ENCODE data around the gene PER2. TPM values are rescaled to one million over a fixed set of nuclear protein-coding genes. Genes with fewer than 3 reads are reported as not detected.

PER2 gene
- total and polyA plus RNA-seq, 2 experiments from 2014 or later = 2.3 to 6.2 TPM

DNA sequence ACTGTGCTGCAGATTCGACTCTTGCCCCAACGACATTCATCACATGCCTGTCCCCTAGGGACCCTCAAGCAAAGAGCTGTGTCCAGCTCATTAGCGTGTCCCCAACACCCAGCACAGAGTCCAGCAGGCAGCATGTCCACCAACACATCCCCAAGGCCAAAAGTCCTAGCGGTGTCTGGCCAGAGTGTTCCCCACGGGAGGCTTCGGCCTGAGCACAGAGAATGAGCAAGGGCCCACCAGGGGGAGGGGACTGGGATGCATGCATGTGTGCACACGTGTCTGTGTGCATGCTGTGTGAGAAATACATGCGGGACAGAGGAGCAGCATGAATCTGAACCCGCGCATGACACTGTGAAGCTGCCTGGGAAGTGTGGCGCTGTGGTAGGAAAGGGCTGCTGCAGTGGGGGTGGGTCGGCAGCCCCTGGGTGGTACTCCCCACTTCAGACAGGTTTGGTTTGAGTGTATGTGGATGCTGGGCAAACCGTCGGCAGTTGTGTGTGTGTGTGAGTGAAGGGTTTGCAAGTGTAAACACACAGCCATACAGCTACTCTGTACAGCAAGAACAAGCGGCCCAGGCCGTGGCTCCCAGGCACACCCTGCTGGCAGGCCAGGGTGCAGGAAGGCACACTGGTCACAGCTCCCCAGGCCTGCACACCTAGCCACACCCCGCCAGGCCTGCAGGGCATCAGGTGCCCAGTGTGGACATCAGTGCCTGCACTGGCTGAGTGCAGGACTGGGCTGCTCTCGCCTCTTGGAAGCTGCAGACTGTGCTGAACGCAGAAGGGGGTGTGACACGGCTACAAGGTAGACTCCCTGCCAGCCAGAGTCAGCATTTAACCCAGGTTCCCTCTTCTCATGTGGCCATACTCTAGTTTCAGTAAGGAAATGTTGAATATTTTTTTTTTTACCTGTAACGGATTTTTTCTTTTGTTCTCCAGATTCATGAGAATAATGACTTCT is 29.1 kb downstream of the PER2 start:
- Histone ChIP-seq H3K4me2 (ENCODE audit: unreplicated experiment) (no peak overlapping the region), H3K9me2 (ENCODE audit: insufficient read depth) (no peaks in the 10 kb centered on the region), H4K20me1 (ENCODE audit: insufficient read depth) (no peaks in the 10 kb centered on the region), H3K36me3 (ENCODE audit: low read depth) (no peaks in the 10 kb centered on the region; the same call in 1 of the 2 replicates), H3K4me1 (ENCODE audit: insufficient read depth) (no peaks in the 10 kb centered on the region; the same call in 1 of the 2 replicates), H3K9ac (no peak overlapping the region), H2AFZ (no peak overlapping the region), H3K4me3 (no peak overlapping the region), H3K9me3 (ENCODE audit: low read depth) (no peaks in the 10 kb centered on the region), H3K27ac (no peak overlapping the region), H3K27me3 (replicated peaks; ENCODE audit: insufficient read depth) (no peaks in the 10 kb centered on the region), H3F3A (ENCODE audit: insufficient read depth) (peaks cover 15% of the 10 kb centered on the region), H3K79me2 (ENCODE audit: insufficient read depth) (no peaks in the 10 kb centered on the region)
- 86 to 88% methylated on average over 21 of the region's 21 CpGs for WGBS, 2 experiments (ENCODE audit: low coverage in 1 of 2, low lambda C conversion rate in 2 of 2, missing lambda C conversion rate in 2 of 2)
- in situ Hi-C loops (cut with MboI) = loop anchor here (10.0 to 25.0 kb wide), 2 partner anchors 395 to 672 kb away; partner anchors contain the start of gene RAB17
- DNase-seq = no peak
- TF ChIP-seq EZH2 (IDR thresholded peaks at IDR 0.05; ENCODE audit: insufficient read depth, poor library complexity, severe bottlenecking) = no peak
- TF ChIP-seq EZH2phosphoT487 (IDR thresholded peaks at IDR 0.05; ENCODE audit: insufficient read depth, low read depth) = no peak

DNA sequence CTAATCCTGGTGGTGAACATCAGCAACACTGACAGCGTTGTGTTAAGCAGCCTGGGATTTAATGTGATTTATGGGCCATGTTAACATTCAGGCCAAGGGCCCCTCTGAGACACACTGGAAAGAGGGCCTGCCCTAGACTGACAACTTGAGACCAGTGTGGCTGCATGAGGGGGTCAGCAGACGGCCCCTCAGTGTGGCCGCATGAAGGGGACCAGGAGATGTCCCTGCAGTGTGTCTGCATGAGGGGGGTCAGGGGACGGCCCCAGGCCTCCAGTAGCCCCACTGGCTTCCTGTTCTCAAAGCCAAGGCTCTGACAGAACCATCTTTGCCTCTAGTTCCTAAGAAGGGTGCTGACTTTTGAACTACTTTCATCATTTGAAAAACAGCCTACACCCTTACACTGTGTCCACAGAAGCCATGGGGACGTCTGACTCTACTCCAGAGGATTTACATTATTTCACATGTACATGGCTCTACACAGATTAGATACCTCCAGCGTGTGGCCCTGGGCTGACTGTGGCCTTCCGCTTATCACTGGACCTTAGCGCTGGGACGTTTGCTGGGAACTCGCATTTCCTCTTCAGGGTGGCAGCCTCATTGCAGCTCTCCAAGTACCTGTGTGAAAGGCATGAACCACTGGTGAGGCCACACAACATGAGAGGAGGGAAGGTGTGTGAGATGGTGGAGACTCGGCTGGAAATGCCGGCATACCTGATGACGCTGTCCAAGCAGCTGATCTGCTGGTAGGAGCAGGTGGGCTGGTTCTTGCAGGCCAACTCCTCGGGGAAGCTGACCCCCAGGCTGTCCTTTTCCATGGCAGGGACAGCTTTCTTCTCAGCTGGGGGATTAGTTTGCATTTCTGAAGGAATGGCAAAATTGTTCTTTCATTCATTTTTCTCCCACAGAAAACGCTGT is 30.4 kb downstream of the PER2 start:
- no peaks in the 10 kb centered on the region; the same call in 1 of the 2 replicates for H3K4me1 ChIP-seq (ENCODE audit: insufficient read depth)
- no peak overlapping the region for H2AFZ ChIP-seq
- in situ Hi-C loops (cut with MboI) = loop anchor here (25.0 kb wide), 1 partner anchor 671 kb away; the partner anchor contains the start of gene RAB17
- H3K79me2 ChIP-seq (ENCODE audit: insufficient read depth) = no peaks in the 10 kb centered on the region
- no peak overlapping the region for H3K27ac ChIP-seq
- no peaks in the 10 kb centered on the region; the same call in 1 of the 2 replicates for H3K36me3 ChIP-seq (ENCODE audit: low read depth)
- H4K20me1 ChIP-seq (ENCODE audit: insufficient read depth) = no peaks in the 10 kb centered on the region
- peaks cover 12% of the 10 kb centered on the region for H3F3A ChIP-seq (ENCODE audit: insufficient read depth)
- H3K9ac ChIP-seq = no peak overlapping the region
- no peak overlapping the region for H3K4me3 ChIP-seq
- 90 to 91% methylated on average over 15 of the region's 15 CpGs for WGBS, 2 experiments (ENCODE audit: low coverage in 1 of 2, low lambda C conversion rate in 2 of 2, missing lambda C conversion rate in 2 of 2)
- DNase-seq = no peak
- H3K4me2 ChIP-seq (ENCODE audit: unreplicated experiment) = no peak overlapping the region
- H3K9me2 ChIP-seq (ENCODE audit: insufficient read depth) = no peaks in the 10 kb centered on the region
- no peaks in the 10 kb centered on the region for H3K27me3 ChIP-seq (replicated peaks; ENCODE audit: insufficient read depth)
- no peaks in the 10 kb centered on the region for H3K9me3 ChIP-seq (ENCODE audit: low read depth)
- TF ChIP-seq EZH2 (IDR thresholded peaks at IDR 0.05; ENCODE audit: insufficient read depth, poor library complexity, severe bottlenecking) (no peak), EZH2phosphoT487 (IDR thresholded peaks at IDR 0.05; ENCODE audit: insufficient read depth, low read depth) (no peak)

DNA sequence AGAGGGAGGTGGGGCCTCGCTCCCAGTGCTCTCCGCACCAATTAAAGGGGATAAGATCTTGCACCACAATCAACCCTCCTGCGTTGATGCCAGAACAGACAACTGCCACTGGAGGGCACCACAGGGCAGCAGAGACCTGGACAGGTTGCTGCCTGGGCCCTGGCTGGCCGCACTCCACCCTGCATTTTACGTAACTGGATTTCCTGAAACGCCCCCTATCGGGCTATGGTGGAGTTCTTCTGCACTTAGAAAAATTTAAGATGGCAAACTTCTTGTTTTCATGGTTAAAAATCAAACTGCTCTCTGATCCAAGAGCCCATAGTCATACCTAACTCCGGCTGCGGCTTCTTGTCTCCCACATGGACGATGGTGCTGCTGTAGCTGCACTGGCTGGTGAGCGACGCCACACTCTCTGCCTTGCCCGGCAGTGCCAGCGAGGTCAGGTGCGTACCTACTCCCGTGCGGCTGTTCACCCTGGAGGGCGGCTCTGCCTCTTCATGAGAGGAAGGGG is 31.8 kb downstream of the PER2 start:
- Histone ChIP-seq H3K9me2 (ENCODE audit: insufficient read depth) (no peaks in the 10 kb centered on the region), H3K36me3 (ENCODE audit: low read depth) (no peaks in the 10 kb centered on the region; the same call in 1 of the 2 replicates)
- WGBS, 2 experiments (ENCODE audit: low coverage in 1 of 2, low lambda C conversion rate in 2 of 2, missing lambda C conversion rate in 2 of 2) = 76% methylated on average over 18 of the region's 18 CpGs

More for the DNA sequence above, 31.8 kb downstream of the PER2 start:
- Histone ChIP-seq H2AFZ (no peak overlapping the region), H3K4me3 (no peak overlapping the region), H3K79me2 (ENCODE audit: insufficient read depth) (no peaks in the 10 kb centered on the region), H3K4me2 (ENCODE audit: unreplicated experiment) (no peak overlapping the region), H3K9me3 (ENCODE audit: low read depth) (no peaks in the 10 kb centered on the region), H3F3A (ENCODE audit: insufficient read depth) (no peaks in the 10 kb centered on the region), H3K27me3 (replicated peaks; ENCODE audit: insufficient read depth) (no peaks in the 10 kb centered on the region), H4K20me1 (ENCODE audit: insufficient read depth) (no peaks in the 10 kb centered on the region), H3K4me1 (ENCODE audit: insufficient read depth) (no peaks in the 10 kb centered on the region), H3K9ac (no peak overlapping the region), H3K27ac (no peak overlapping the region)
- in situ Hi-C loops (cut with MboI) = loop anchor here (25.0 kb wide), 1 partner anchor 669 kb away; the partner anchor contains the start of gene RAB17
- TF ChIP-seq EZH2 (IDR thresholded peaks at IDR 0.05; ENCODE audit: insufficient read depth, poor library complexity, severe bottlenecking) (no peak), EZH2phosphoT487 (IDR thresholded peaks at IDR 0.05; ENCODE audit: insufficient read depth, low read depth) (no peak)
- DNase-seq = peak; percentile 70

All from GM23248 (cell line).